ENCODE data around the gene ZC3H4. TPM values are rescaled to one million over a fixed set of nuclear protein-coding genes. Genes with fewer than 3 reads are reported as not detected.

The ZC3H4 gene
- total RNA-seq, 1 experiment from 2014 or later, result 105 TPM

DNA sequence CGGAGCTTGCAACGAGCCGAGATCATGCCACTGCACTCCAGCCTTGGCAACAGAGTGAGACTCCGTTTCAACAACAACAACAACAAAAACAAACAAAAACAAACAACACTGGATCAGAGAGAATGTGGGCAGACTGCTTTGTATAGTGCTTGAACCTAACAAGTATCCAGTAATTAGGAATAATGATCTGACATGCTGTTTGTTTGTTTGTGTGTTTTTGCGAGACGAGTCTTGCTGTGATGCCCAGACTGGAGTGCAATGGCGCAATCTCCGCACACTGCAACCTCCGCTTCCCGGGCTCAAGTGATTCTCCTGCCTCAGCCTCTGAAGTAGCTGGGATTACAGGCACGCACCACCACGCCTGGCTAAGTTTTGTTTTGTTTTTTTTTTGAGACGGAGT is 31.1 kb upstream of the ZC3H4 start:
- Histone ChIP-seq H3K9me3 (ENCODE audit: control insufficient read depth, low read depth, low read length) (no peaks in the 10 kb centered on the region), H3T11ph (ENCODE audit: low read length) (no peak overlapping the region), H2BK15ac (ENCODE audit: low read depth, low read length) (no peak overlapping the region), H4K91ac (ENCODE audit: insufficient read length, low read depth, low read length) (no peak overlapping the region), H3K4ac (ENCODE audit: low read depth, low read length) (no peak overlapping the region), H3K4me2 (ENCODE audit: insufficient read depth, insufficient read length, low read length) (no peak overlapping the region), H3K27me3 (ENCODE audit: insufficient read depth, low read length) (no peaks in the 10 kb centered on the region), H3K18ac (ENCODE audit: insufficient read length, low read depth, low read length) (no peak overlapping the region), H3K4me1 (ENCODE audit: insufficient read depth, low read length) (no peaks in the 10 kb centered on the region), H4K20me1 (ENCODE audit: control insufficient read depth, insufficient read depth, insufficient read length) (no peaks in the 10 kb centered on the region), H3K14ac (ENCODE audit: insufficient read depth, low read length) (no peak overlapping the region), H2AFZ (ENCODE audit: low read length) (no peak overlapping the region), H2BK12ac (ENCODE audit: insufficient read length, low read depth, low read length) (no peak overlapping the region), H3K79me1 (ENCODE audit: insufficient read depth, low read depth, low read length, poor library complexity, severe bottlenecking) (peaks cover 5% of the 10 kb centered on the region), H2BK120ac (ENCODE audit: low read depth, low read length, poor library complexity, severe bottlenecking) (no peak overlapping the region), H3K23ac (ENCODE audit: insufficient read length, low read depth, low read length) (no peak overlapping the region), H3K79me2 (ENCODE audit: insufficient read depth, low read length) (peaks cover 17% of the 10 kb centered on the region; the same call in 1 of the 2 replicates), H4K8ac (replicated peaks; ENCODE audit: insufficient read length, low read depth, low read length) (no peak overlapping the region), H4K5ac (ENCODE audit: insufficient read length, low read depth, low read length) (no peak overlapping the region), H2AK5ac (ENCODE audit: insufficient read length, low read length) (no peak overlapping the region), H2BK20ac (ENCODE audit: low read depth, low read length, poor library complexity, severe bottlenecking) (no peak overlapping the region), H2BK5ac (ENCODE audit: insufficient read length, low read length) (no peak overlapping the region), H3K27ac (ENCODE audit: insufficient read length, low read depth, low read length) (no peak overlapping the region), H3K56ac (ENCODE audit: insufficient read length, low read depth, low read length) (no peak overlapping the region), H3K9ac (ENCODE audit: extremely low read depth, insufficient read length, low read length) (no peak overlapping the region), H3K23me2 (ENCODE audit: insufficient read length, low read depth, low read length, poor library complexity, severe bottlenecking) (no peaks in the 10 kb centered on the region)
- no peaks in the 10 kb centered on the region; the same call in 1 of the 2 replicates for H3K27me3 Mint-ChIP-seq (ENCODE audit: low read depth)
- no peak for DNase-seq
- H3K36me3 Mint-ChIP-seq (ENCODE audit: insufficient read depth in 1 of 3, low read depth in 3 of 3), result peaks cover 43 to 80% (median 72%) of the 10 kb centered on the region in 3 experiments; a peak in 6 of 7 replicates
- WGBS (ENCODE audit: extremely low coverage, insufficient read length, low lambda C conversion rate), result no CpG with 5 or more reads among the region's 13 CpGs
- no peaks in the 10 kb centered on the region; a peak in 1 of 5 replicates for H3K9me3 Mint-ChIP-seq
- peak overlapping the region in 1 of 3 experiments; percentile 65; a peak in 1 of 7 replicates for H3K27ac Mint-ChIP-seq
- no peak overlapping the region for H3K4me3 Mint-ChIP-seq
- TF ChIP-seq, protein P1, sequence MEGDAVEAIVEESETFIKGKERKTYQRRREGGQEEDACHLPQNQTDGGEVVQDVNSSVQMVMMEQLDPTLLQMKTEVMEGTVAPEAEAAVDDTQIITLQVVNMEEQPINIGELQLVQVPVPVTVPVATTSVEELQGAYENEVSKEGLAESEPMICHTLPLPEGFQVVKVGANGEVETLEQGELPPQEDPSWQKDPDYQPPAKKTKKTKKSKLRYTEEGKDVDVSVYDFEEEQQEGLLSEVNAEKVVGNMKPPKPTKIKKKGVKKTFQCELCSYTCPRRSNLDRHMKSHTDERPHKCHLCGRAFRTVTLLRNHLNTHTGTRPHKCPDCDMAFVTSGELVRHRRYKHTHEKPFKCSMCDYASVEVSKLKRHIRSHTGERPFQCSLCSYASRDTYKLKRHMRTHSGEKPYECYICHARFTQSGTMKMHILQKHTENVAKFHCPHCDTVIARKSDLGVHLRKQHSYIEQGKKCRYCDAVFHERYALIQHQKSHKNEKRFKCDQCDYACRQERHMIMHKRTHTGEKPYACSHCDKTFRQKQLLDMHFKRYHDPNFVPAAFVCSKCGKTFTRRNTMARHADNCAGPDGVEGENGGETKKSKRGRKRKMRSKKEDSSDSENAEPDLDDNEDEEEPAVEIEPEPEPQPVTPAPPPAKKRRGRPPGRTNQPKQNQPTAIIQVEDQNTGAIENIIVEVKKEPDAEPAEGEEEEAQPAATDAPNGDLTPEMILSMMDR (conservative IDR thresholded peaks at IDR 0.05), result no peak
- H3K4me1 Mint-ChIP-seq, result peaks cover 4 to 7% of the 10 kb centered on the region in 2 experiments

All from H9 (cell line).